HEK293 (cell line): ENCODE data around the gene LLGL2.

Experiments
- CTCF ChIA-PET: fragments of 350-600 bp; formaldehyde crosslinking; extraction: SDS; loops from one replicate; lab custom pipeline; 2021; ENCODE audit warnings: antibody characterized with exemption; lab: Yijun Ruan, JAX
- POLR2A ChIA-PET: fragments of 300-600 bp; formaldehyde crosslinking; extraction: SDS; loops from one replicate; lab custom pipeline; 2020; ENCODE audit warnings: antibody characterized with exemption, inconsistent platforms; lab: Yijun Ruan, JAX
- H3K27ac ChIP-seq: fragments of 200-500 bp; sonication (Bioruptor generic); 2 replicates; pipeline ENCODE4 v1.5.1; 2014; ENCODE audit warnings: low read depth, low read length, control low read depth, inconsistent platforms; ENCODE audit errors: extremely low read depth
- H3K36me3 ChIP-seq, 2 experiments: fragments of 200-500 bp in 1 of 2; sonication (Bioruptor generic) in 1 of 2; 1 replicate in 1 of 2; 2 replicates in 1 of 2; pipeline ENCODE4 v1.5.1; 2014 to 2017; ENCODE audit warnings: inconsistent platforms in 2 of 2, low read length in 2 of 2; ENCODE audit not compliant: control insufficient read depth in 2 of 2, insufficient read depth in 1 of 2
- H3K4me1 ChIP-seq: fragments of 200-500 bp; sonication (Bioruptor generic); 2 replicates; pipeline ENCODE4 v1.5.1; 2014; ENCODE audit warnings: mild to moderate bottlenecking, low read length, inconsistent platforms; ENCODE audit not compliant: control insufficient read depth, insufficient read depth
- H3K4me3 ChIP-seq: 2 replicates; pipeline ENCODE4 v1.5.1; 2011; ENCODE audit warnings: low read depth, mild to moderate bottlenecking, control low read depth, low read length, moderate library complexity
- H3K9me3 ChIP-seq: fragments of 200-500 bp; sonication (Bioruptor generic); 2 replicates; pipeline ENCODE4 v1.5.1; 2014; ENCODE audit warnings: low read depth, low read length, inconsistent platforms; ENCODE audit not compliant: control insufficient read depth, insufficient read depth
- EGR2 ChIP-seq: fragments of 450-650 bp; formaldehyde crosslinking; IDR thresholded peaks from 2 replicates; pipeline ENCODE4 v1.5.1; 2016; ENCODE audit warnings: low read depth, missing biosample characterization, missing genetic modification characterization
- GLIS1 ChIP-seq: fragments of 450-650 bp; formaldehyde crosslinking; IDR thresholded peaks from 2 replicates; pipeline ENCODE4 v1.5.1; 2016; ENCODE audit warnings: missing biosample characterization, missing genetic modification characterization
- KLF8 ChIP-seq: fragments of 450-650 bp; formaldehyde crosslinking; IDR thresholded peaks from 2 replicates; pipeline ENCODE4 v1.5.1; 2016; ENCODE audit warnings: missing biosample characterization, missing genetic modification characterization
- PRDM2 ChIP-seq: fragments of 450-650 bp; formaldehyde crosslinking; IDR thresholded peaks from 2 replicates; pipeline ENCODE4 v1.5.1; 2016; ENCODE audit warnings: missing biosample characterization, missing genetic modification characterization, borderline replicate concordance
- REPIN1 ChIP-seq: fragments of 450-650 bp; formaldehyde crosslinking; IDR thresholded peaks from 2 replicates; pipeline ENCODE4 v1.5.1; 2017; ENCODE audit warnings: missing biosample characterization, missing genetic modification characterization, low read depth
- ZBTB1 ChIP-seq: fragments of 450-650 bp; formaldehyde crosslinking; IDR thresholded peaks from 2 replicates; pipeline ENCODE4 v1.5.1; 2016; ENCODE audit warnings: missing biosample characterization, missing genetic modification characterization
- ZBTB48 ChIP-seq: fragments of 450-650 bp; formaldehyde crosslinking; IDR thresholded peaks from 2 replicates; pipeline ENCODE4 v1.5.1; 2016; ENCODE audit warnings: missing biosample characterization, missing genetic modification characterization
- ZNF10 ChIP-seq: fragments of 450-650 bp; formaldehyde crosslinking; IDR thresholded peaks from 2 replicates; pipeline ENCODE4 v1.5.1; 2017; ENCODE audit warnings: missing biosample characterization, missing genetic modification characterization
- ZNF140 ChIP-seq: fragments of 450-650 bp; formaldehyde crosslinking; IDR thresholded peaks from 2 replicates; pipeline ENCODE4 v1.5.1; 2016; ENCODE audit warnings: missing biosample characterization, missing genetic modification characterization
- ZNF19 ChIP-seq: fragments of 450-650 bp; formaldehyde crosslinking; IDR thresholded peaks from 2 replicates; pipeline ENCODE4; 2016; ENCODE audit warnings: missing biosample characterization, missing genetic modification characterization, low read depth
- ZNF423 ChIP-seq: fragments of 450-650 bp; formaldehyde crosslinking; IDR thresholded peaks from 2 replicates; pipeline ENCODE4 v1.5.1; 2016; ENCODE audit warnings: missing biosample characterization, missing genetic modification characterization
- ZNF501 ChIP-seq: fragments of 450-650 bp; formaldehyde crosslinking; IDR thresholded peaks from 2 replicates; pipeline ENCODE4 v1.5.1; 2016; ENCODE audit warnings: missing biosample characterization, missing genetic modification characterization
- ZNF514 ChIP-seq: fragments of 450-650 bp; formaldehyde crosslinking; IDR thresholded peaks from 2 replicates; pipeline ENCODE4 v1.5.1; 2016; ENCODE audit warnings: missing biosample characterization, missing genetic modification characterization
- ZNF544 ChIP-seq: fragments of 450-650 bp; formaldehyde crosslinking; IDR thresholded peaks from 2 replicates; pipeline ENCODE4 v1.5.0; 2017; ENCODE audit warnings: missing biosample characterization, missing genetic modification characterization
- ZNF558 ChIP-seq: fragments of 450-650 bp; formaldehyde crosslinking; IDR thresholded peaks from 2 replicates; pipeline ENCODE4 v1.5.1; 2016; ENCODE audit warnings: missing biosample characterization, missing genetic modification characterization
- ZNF623 ChIP-seq: fragments of 450-650 bp; formaldehyde crosslinking; IDR thresholded peaks from 2 replicates; pipeline ENCODE4 v1.5.1; 2016; ENCODE audit warnings: missing biosample characterization, missing genetic modification characterization
- ZNF629 ChIP-seq: fragments of 450-650 bp; formaldehyde crosslinking; IDR thresholded peaks from 2 replicates; pipeline ENCODE4 v1.5.1; 2017; ENCODE audit warnings: missing biosample characterization, missing genetic modification characterization
- ZNF639 ChIP-seq: fragments of 450-650 bp; formaldehyde crosslinking; IDR thresholded peaks from 2 replicates; pipeline ENCODE4 v1.5.1; 2016; ENCODE audit warnings: missing biosample characterization, missing genetic modification characterization
- ZNF768 ChIP-seq: fragments of 450-650 bp; formaldehyde crosslinking; IDR thresholded peaks from 2 replicates; pipeline ENCODE4 v1.5.1; 2018; ENCODE audit warnings: missing biosample characterization, mild to moderate bottlenecking, missing genetic modification characterization
- ZNF837 ChIP-seq: fragments of 450-650 bp; formaldehyde crosslinking; IDR thresholded peaks from 2 replicates; pipeline ENCODE4 v1.5.1; 2016; ENCODE audit warnings: missing biosample characterization, missing genetic modification characterization
- TF ChIP-seq, protein P1 (sequence below): fragments of 450-650 bp; formaldehyde crosslinking; IDR thresholded peaks from 2 replicates; pipeline ENCODE4 v1.5.1; 2016; ENCODE audit warnings: missing biosample characterization, missing genetic modification characterization, low read depth
- TF ChIP-seq, protein P2 (sequence below): fragments of 450-650 bp; formaldehyde crosslinking; IDR thresholded peaks from 2 replicates; pipeline ENCODE4 v1.5.1; 2016; ENCODE audit warnings: missing biosample characterization, missing genetic modification characterization

The LLGL2 gene

GRCh38 chr17:75588596-75589011, 63.1 kb downstream of the LLGL2 start:
- ChIA-PET POLR2A (interaction anchor here (0.6 kb wide), 1 partner anchor 46 kb away, joined by 3 read pairs; no protein-coding TSS in a partner anchor), CTCF (interaction anchor here (0.5 to 1.2 kb wide), 8 partner anchors 9 to 160 kb away, joined by 3 to 7 read pairs (median 4); no protein-coding TSS in a partner anchor)
- Histone ChIP-seq H3K9me3 (no peaks in the 10 kb centered on the region), H3K36me3 (no peaks in the 10 kb centered on the region), H3K27ac (peak overlapping the region; percentile 46; the same call in 1 of the 2 replicates), H3K4me3 (no peak overlapping the region), H3K4me1 (peaks cover 2% of the 10 kb centered on the region; the same call in 1 of the 2 replicates)
- no peak for TF ChIP-seq ZNF140 (tag by site-specific recombination)
- no peak for TF ChIP-seq ZNF629 (tag by site-specific recombination)
- TF ChIP-seq, protein P1, sequence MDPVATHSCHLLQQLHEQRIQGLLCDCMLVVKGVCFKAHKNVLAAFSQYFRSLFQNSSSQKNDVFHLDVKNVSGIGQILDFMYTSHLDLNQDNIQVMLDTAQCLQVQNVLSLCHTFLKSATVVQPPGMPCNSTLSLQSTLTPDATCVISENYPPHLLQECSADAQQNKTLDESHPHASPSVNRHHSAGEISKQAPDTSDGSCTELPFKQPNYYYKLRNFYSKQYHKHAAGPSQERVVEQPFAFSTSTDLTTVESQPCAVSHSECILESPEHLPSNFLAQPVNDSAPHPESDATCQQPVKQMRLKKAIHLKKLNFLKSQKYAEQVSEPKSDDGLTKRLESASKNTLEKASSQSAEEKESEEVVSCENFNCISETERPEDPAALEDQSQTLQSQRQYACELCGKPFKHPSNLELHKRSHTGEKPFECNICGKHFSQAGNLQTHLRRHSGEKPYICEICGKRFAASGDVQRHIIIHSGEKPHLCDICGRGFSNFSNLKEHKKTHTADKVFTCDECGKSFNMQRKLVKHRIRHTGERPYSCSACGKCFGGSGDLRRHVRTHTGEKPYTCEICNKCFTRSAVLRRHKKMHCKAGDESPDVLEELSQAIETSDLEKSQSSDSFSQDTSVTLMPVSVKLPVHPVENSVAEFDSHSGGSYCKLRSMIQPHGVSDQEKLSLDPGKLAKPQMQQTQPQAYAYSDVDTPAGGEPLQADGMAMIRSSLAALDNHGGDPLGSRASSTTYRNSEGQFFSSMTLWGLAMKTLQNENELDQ = no peak
- no peak for TF ChIP-seq ZBTB48 (tag by site-specific recombination)
- TF ChIP-seq ZNF623 (tag by site-specific recombination) = no peak
- TF ChIP-seq GLIS1 (tag by site-specific recombination) = no peak
- no peak for TF ChIP-seq ZNF10 (tag by site-specific recombination)
- TF ChIP-seq REPIN1 = no peak
- no peak for TF ChIP-seq ZNF837 (tag by site-specific recombination)
- no peak for TF ChIP-seq ZNF558
- no peak for TF ChIP-seq ZNF768
- no peak for TF ChIP-seq ZBTB1 (tag by site-specific recombination)
- no peak for TF ChIP-seq EGR2 (tag by site-specific recombination)
- TF ChIP-seq PRDM2 (tag by site-specific recombination) = no peak

GRCh38 chr17:75589012-75589918, 63.8 kb downstream of the LLGL2 start:
- H3K36me3 ChIP-seq = no peaks in the 10 kb centered on the region
- TF ChIP-seq GLIS1 (tag by site-specific recombination) (peak; percentile 70), ZNF423 (tag by site-specific recombination) (no peak), ZNF639 (tag by site-specific recombination) (0 out of 2 replicates have a peak, but pooled peaks have one; percentile 38), KLF8 (tag by site-specific recombination) (peak; percentile 78), ZNF544 (tag by site-specific recombination) (no peak), ZNF19 (tag by site-specific recombination) (no peak), ZNF514 (tag by site-specific recombination) (no peak), ZNF501 (no peak)
- TF ChIP-seq, protein P2, sequence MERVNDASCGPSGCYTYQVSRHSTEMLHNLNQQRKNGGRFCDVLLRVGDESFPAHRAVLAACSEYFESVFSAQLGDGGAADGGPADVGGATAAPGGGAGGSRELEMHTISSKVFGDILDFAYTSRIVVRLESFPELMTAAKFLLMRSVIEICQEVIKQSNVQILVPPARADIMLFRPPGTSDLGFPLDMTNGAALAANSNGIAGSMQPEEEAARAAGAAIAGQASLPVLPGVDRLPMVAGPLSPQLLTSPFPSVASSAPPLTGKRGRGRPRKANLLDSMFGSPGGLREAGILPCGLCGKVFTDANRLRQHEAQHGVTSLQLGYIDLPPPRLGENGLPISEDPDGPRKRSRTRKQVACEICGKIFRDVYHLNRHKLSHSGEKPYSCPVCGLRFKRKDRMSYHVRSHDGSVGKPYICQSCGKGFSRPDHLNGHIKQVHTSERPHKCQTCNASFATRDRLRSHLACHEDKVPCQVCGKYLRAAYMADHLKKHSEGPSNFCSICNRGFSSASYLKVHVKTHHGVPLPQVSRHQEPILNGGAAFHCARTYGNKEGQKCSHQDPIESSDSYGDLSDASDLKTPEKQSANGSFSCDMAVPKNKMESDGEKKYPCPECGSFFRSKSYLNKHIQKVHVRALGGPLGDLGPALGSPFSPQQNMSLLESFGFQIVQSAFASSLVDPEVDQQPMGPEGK = 0 out of 2 replicates have a peak, but pooled peaks have one; percentile 55

More at GRCh38 chr17:75589012-75589918, 63.8 kb downstream of the LLGL2 start:
- ChIA-PET POLR2A (interaction anchor here (0.6 to 2.5 kb wide), 3 partner anchors 11 to 133 kb away, joined by 3 to 9 read pairs (median 3); partner anchors contain the start of gene TMEM94), CTCF (interaction anchor here (0.8 to 5.1 kb wide), 11 partner anchors 10 to 159 kb away, joined by 3 to 58 read pairs (median 5); partner anchors contain the start of gene SMIM5)
- Histone ChIP-seq H3K4me1 (peaks cover 2% of the 10 kb centered on the region; the same call in 1 of the 2 replicates), H3K9me3 (no peaks in the 10 kb centered on the region), H3K27ac (peak overlapping the region; percentile 60; the same call in 1 of the 2 replicates), H3K4me3 (peak overlapping the region; percentile 48)
